Tibial artery (tissue), 4 donors: ENCODE results near the gene ADAD2.

ENCODE experiments used
- DNase-seq, 2 donors: peaks; one replicate each; pipeline ENCODE4 v3.0.0-alpha.2; 2019
- H3K27ac ChIP-seq, 2 donors: fragments of 200-600 bp; sonication (generic) in 1 of 2; 1 replicate in 1 of 2; 2 replicates in 1 of 2; pipeline ENCODE4 v1.5.1; 2018 to 2019; ENCODE audit warnings: mild to moderate bottlenecking in 1 of 2
- H3K27me3 ChIP-seq, 2 donors: fragments of 200-600 bp; sonication (generic) in 1 of 2; one replicate each; pipeline versions ENCODE4 v1.5.1 to v1.6.0; 2016 to 2019
- H3K36me3 ChIP-seq, 3 donors: fragments of 200-600 bp; sonication (generic) in 2 of 3; one replicate each; pipeline ENCODE4 v1.5.1; 2016 to 2019; ENCODE audit warnings: mild to moderate bottlenecking in 2 of 3
- H3K4me1 ChIP-seq, 4 donors: fragments of 200-600 bp; sonication (generic) in 2 of 4; 1 replicate in 3 of 4; 2 replicates in 1 of 4; pipeline ENCODE4 v1.5.1; 2016 to 2019
- H3K4me3 ChIP-seq, 2 donors: fragments of 200-600 bp; sonication (generic) in 1 of 2; 1 replicate in 1 of 2; 2 replicates in 1 of 2; pipeline ENCODE4 v1.5.1; 2018 to 2019; ENCODE audit warnings: mild to moderate bottlenecking in 2 of 2
- H3K9me3 ChIP-seq, 3 donors: fragments of 200-600 bp; sonication (generic) in 1 of 3; one replicate each; pipeline ENCODE4 v1.5.1; 2016 to 2019
- CTCF ChIP-seq, 2 experiments: fragments of 200-600 bp in 1 of 2; fragments of 450-650 bp in 1 of 2; IDR thresholded peaks; one replicate each; pipeline ENCODE4 v1.5.1; 2017 to 2019; ENCODE audit warnings: antibody characterized with exemption in 2 of 2, mild to moderate bottlenecking in 1 of 2, moderate library complexity in 1 of 2
- intact Hi-C: fragments of 100-400 bp; cut with DNase I; formaldehyde crosslinking; loops from one replicate; pipeline ENCODE4 v1.15.0; 2023; ENCODE audit warnings: low total_unique reads

The ADAD2 gene

GRCh38 chr16:84241778-84242177, 50.8 kb downstream of the ADAD2 start:
- intact Hi-C loops, result no loop called here
- no peak for TF ChIP-seq CTCF (IDR thresholded peaks at IDR 0.05)
- DNase-seq, result no peak
- Histone ChIP-seq H3K36me3 (no peaks in the 10 kb centered on the region), H3K27ac (no peak overlapping the region), H3K4me1 (peaks cover 0 to 5% (median 2%) of the 10 kb centered on the region in 4 donors), H3K4me3 (no peak overlapping the region), H3K27me3 (peaks cover 0 to 42% of the 10 kb centered on the region in 2 donors), H3K9me3 (no peaks in the 10 kb centered on the region)

GRCh38 chr16:84242839-84243238, 51.9 kb downstream of the ADAD2 start:
- no peak for DNase-seq
- TF ChIP-seq CTCF (IDR thresholded peaks at IDR 0.05), result no peak
- peaks cover 0 to 34% of the 10 kb centered on the region in 2 donors for H3K27me3 ChIP-seq
- peaks cover 0 to 5% (median 2%) of the 10 kb centered on the region in 4 donors for H3K4me1 ChIP-seq
- no peak overlapping the region for H3K27ac ChIP-seq
- intact Hi-C loops, result no loop called here
- no peak overlapping the region for H3K4me3 ChIP-seq
- H3K36me3 ChIP-seq, result no peaks in the 10 kb centered on the region
- no peaks in the 10 kb centered on the region for H3K9me3 ChIP-seq

GRCh38 chr16:84243732-84244131, 52.8 kb downstream of the ADAD2 start:
- DNase-seq, result no peak
- Histone ChIP-seq H3K36me3 (no peaks in the 10 kb centered on the region), H3K4me3 (no peak overlapping the region), H3K27me3 (peaks cover 0 to 26% of the 10 kb centered on the region in 2 donors), H3K27ac (no peak overlapping the region), H3K4me1 (peaks cover 0 to 5% (median 2%) of the 10 kb centered on the region in 4 donors), H3K9me3 (no peaks in the 10 kb centered on the region)
- intact Hi-C loops, result no loop called here
- TF ChIP-seq CTCF (IDR thresholded peaks at IDR 0.05), result no peak

GRCh38 chr16:84244728-84245127, 53.8 kb downstream of the ADAD2 start:
- no peak overlapping the region for H3K27ac ChIP-seq
- H3K36me3 ChIP-seq, result no peaks in the 10 kb centered on the region
- TF ChIP-seq CTCF (IDR thresholded peaks at IDR 0.05), result no peak
- peaks cover 0 to 2% (median 0%) of the 10 kb centered on the region in 4 donors for H3K4me1 ChIP-seq
- H3K9me3 ChIP-seq, result no peaks in the 10 kb centered on the region
- no peak overlapping the region for H3K4me3 ChIP-seq
- no peak for DNase-seq
- intact Hi-C loops, result no loop called here
- H3K27me3 ChIP-seq, result peaks cover 0 to 26% of the 10 kb centered on the region in 2 donors

GRCh38 chr16:84245956-84246678, 55.2 kb downstream of the ADAD2 start:
- intact Hi-C loops, result no loop called here
- Histone ChIP-seq H3K4me1 (no peaks in the 10 kb centered on the region), H3K4me3 (no peak overlapping the region), H3K27me3 (peaks cover 0 to 20% of the 10 kb centered on the region in 2 donors), H3K9me3 (no peaks in the 10 kb centered on the region), H3K27ac (no peak overlapping the region), H3K36me3 (no peaks in the 10 kb centered on the region)
- TF ChIP-seq CTCF (IDR thresholded peaks at IDR 0.05), result no peak
- DNase-seq, result no peak
